Spleen (tissue), 7 donors: Measurements from ENCODE around the gene GOLIM4.

ENCODE experiments used
- POLR2A ChIP-seq, 3 donors: fragments of 450-650 bp; IDR thresholded peaks; one replicate each; pipeline ENCODE4 v1.5.1; 2017; ENCODE audit warnings: antibody characterized with exemption in 3 of 3, mild to moderate bottlenecking in 1 of 3
- TF ChIP-seq, protein P1 (sequence below), 11 experiments: fragments of 200-600 bp in 7 of 11; fragments of 450-650 bp in 4 of 11; sonication (generic) in 4 of 11; IDR thresholded peaks in 8 of 11; conservative IDR thresholded peaks in 3 of 11; 1 replicate in 7 of 11; 2 replicates in 4 of 11; pipeline versions ENCODE4 v1.4.0 to v1.8.0; 2016 to 2021; ENCODE audit warnings: antibody characterized with exemption in 11 of 11, inconsistent platforms in 4 of 11, mild to moderate bottlenecking in 1 of 11
- donor health status: DM: no; HTN: no; CAD: no; lungs with moderate emphysema.
- donor health status: DM: no; HTN: no; CAD: no.
- donor health status: DM: no; HTN: no; CAD: no.

DNA sequence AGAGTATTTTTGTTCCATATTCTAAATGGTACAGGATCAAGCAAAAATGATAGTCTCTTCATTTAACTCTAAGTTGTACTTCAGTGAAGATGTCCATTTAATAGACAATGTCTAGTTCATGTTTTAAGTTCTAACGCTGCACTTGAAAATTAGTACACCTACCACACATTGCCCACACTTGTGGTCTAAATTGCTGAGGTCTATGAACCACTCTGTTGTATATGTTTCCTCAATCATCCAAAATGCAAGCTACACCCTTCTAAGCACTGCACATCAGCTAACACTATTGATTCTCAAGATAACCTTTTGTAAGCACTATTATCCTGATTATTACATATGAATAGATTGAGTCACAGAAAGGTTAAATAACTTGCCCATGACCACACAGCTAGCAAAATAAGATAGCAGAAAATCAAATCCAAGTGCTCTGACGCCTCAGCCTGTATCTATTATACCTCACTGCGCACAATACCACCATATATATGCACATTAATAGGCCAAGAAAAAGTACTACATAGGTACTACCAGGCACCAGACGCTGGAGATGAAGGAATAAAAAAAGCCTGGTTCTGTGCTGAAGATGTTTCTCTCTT lies 6.4 kb downstream of the GOLIM4 start:
- TF ChIP-seq POLR2A (IDR thresholded peaks at IDR 0.05) = no peak
- TF ChIP-seq, protein P1, sequence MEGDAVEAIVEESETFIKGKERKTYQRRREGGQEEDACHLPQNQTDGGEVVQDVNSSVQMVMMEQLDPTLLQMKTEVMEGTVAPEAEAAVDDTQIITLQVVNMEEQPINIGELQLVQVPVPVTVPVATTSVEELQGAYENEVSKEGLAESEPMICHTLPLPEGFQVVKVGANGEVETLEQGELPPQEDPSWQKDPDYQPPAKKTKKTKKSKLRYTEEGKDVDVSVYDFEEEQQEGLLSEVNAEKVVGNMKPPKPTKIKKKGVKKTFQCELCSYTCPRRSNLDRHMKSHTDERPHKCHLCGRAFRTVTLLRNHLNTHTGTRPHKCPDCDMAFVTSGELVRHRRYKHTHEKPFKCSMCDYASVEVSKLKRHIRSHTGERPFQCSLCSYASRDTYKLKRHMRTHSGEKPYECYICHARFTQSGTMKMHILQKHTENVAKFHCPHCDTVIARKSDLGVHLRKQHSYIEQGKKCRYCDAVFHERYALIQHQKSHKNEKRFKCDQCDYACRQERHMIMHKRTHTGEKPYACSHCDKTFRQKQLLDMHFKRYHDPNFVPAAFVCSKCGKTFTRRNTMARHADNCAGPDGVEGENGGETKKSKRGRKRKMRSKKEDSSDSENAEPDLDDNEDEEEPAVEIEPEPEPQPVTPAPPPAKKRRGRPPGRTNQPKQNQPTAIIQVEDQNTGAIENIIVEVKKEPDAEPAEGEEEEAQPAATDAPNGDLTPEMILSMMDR (IDR thresholded peaks at IDR 0.05 in 8 of 11, conservative IDR thresholded peaks at IDR 0.05 in 3 of 11) = no peak
